ENCODE data around the gene NTF3. TPM values are rescaled to one million over a fixed set of nuclear protein-coding genes. Genes with fewer than 3 reads are reported as not detected.
A peak's percentile ranks its signal among the peaks of the same experiment; 100 is the strongest.

The NTF3 gene
- total RNA-seq (2014; rRNA removed; shearing (Covaris generic)), result 8.6 and 9.4 TPM in 2 replicates

DNA sequence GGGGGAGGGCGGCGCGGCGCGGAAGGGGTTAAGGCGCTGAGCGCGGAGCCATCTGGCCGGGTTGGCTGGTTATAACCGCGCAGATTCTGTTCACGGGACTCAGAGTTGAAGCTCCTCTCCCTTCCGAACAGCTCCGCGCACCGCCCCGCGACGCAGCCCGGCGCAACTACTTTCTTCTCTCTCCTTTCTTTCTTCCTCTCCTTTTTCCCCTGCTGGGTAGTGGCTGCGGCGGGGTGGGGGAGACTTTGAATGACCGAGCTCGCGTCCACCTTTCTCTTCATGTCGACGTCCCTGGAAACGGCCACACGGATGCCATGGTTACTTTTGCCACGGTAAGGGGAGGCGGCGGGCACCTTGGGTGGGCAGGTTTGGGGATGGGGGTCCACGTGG, at the start of gene NTF3:
NTF3 (plus strand) TSS at position 98 of the 390 bp plus-strand sequence; CDS start at position 315, 217 bp downstream.
- peak; percentile 67 for DNase-seq (ENCODE audit: low read depth)

DNA sequence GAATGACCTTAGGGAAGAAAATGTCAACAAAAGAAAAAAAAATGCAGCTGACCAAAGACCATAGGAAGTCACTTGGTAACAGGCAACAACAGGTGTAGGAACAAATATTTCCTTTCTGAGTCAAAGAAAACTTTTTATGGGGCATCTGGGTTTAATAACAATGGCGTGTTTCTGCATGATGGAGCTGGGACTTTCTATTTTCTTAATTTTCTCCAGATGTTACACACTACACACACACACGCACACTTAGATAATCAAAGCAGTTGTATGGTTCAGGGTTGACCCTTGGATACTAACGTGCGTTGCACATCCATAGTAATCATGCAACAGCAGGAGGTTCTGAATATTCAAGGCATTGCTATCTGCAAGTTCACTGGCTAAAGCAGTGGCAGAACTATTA, 47.9 kb upstream of the NTF3 start:
- peak; percentile 96 for DNase-seq (ENCODE audit: low read depth)

DNA sequence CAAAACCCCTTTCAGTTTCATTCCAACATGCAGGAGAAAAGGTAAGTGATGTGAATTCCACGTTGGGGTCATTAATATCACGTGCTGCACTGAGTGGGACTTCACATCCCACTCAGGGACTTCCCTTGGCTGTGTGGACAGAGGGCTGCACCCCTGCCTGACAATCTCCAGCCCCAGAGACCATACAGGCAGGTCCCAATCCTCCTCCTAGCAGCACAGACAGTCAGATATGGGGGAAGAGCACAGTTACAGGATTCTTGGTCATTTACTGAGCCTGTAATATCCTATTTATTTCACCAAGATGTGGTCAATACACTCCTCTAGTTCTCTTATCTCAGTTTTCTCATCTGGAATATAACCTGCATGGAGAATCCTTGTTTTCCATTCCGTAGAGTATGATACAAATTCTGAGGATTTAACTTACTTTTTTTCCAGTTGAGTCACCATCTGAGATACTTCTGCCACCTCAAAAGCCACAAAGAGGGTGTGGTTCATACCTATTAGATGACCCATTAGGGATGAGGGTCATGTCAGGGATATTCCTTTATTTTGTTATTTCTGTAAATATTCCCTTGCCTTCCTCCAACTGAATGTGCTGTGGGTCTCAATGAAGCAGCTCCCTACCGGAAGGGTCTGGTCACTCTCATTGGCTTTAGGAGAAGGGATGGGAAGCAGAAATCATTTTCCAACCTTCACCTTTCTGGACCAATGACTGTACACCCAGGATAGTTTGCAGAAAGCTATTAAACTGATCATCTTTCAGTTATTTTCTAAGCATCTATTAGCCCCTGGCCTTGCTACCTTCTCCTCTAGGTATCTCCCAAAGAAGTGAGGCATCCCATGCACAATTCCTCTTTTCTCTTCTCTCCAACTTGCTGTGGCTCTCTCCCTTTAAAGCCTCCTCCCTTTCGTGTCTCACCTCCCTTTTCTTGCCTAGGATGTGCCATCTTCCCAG, 43.0 kb upstream of the NTF3 start:
- peak; percentile 78 for DNase-seq (ENCODE audit: low read depth)

DNA sequence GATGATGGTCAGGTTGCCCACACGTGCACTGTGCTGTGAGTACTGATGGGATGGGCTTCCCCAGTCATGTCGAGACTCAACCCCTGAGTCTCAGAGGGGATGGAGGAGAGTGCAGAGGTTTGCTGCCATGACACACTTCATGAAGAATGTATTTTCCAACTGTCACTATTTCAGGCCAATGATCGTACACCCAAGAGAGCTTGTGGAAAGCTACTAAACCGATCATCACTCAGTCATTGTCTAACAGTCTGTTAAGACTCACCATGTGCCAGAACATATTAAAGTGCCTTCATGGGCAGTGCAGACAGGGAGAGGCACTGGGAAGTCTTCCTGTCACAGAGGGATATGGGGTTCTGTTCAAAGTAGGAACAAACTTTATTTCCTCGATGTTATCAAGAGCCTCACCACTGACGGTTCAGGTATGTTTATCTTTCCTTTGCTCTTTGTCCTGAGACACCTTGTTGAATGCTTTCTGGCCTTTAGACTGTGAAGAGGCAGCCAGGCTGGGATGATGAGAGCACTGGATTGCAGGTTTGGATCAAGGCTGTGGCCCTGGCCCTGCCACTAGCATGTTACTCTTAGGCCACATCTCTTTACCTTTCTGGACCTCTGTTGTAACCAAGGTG, 41.6 kb upstream of the NTF3 start:
- DNase-seq (ENCODE audit: low read depth), result peak; percentile 54

DNA sequence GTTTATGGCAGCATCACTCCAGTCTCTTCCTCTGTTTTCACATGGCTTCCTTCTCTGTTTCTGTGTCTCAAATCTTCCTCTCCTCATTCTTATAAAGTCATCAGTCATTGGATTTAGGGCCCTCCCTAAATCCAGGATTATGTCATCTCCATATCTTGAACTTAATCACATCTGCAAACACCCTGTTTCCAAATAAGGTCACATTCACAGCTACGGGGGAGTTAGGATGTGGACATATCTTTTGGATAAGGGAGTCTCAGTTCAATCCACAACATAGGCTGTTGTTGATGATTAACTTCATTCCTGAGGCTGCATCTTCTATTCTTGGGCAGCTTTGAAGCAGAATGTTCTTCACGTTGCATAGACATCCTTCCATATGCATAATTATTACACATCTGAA, 40.3 kb upstream of the NTF3 start:
- DNase-seq (ENCODE audit: low read depth), result peak; percentile 82

DNA sequence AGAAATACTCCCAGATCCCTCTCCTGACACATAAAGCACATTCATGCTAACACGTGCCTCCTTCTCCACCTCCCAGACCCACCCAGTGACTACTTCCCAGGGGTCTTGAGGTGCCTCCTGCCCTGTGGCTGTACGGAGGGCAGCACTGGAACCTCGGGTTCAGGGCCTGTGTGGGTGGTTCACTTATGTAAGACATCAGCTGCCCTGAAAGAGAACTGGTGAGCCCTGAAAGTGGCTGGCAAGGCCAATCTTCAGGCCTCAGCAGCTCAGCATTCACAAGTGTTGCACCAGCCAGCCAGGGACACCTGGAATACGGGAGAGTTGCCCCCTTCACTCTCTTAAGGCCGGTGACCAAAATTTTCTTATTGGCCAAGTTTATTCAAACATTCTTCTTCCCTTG, 38.9 kb upstream of the NTF3 start:
- DNase-seq (ENCODE audit: low read depth), result no peak

DNA sequence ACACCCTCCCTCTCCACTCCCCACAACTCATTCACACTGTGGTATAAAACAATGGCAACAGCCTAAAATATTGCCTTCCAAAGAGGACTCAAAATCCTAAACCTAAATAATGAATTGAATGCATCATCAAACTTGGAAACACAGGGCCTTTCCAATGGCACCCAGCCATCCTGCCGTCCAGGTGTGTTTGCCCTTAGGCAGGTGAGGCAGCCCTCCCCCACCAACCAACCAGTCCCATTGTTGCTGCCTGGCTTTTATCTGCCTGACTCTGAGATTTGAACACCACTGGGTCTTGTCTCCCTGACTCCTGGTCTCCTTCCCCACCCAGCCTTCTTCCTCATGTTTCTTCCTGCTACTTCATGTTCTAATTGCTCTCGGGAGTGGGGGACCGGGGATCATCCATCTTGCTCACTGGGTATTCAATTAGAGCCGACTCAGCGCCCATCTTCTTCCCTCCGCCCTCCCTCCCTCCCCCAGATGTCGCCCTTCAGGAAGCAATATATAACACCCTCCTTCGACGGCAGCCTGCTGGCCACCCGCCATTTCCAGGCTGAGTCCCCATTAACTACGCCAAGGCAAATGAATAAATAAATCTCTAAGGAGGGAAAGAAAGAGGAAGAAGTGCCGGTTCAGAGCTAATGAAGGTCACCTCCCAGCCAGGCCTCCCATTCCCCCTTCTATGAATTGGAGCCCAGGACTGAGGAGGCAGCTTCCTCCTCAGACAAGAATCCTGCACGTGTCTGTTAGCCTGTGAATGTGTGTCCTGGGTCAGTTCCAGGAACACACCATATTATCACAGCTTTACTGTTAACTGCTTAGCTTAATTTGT, 36.3 kb upstream of the NTF3 start:
- DNase-seq (ENCODE audit: low read depth), result no peak

DNA sequence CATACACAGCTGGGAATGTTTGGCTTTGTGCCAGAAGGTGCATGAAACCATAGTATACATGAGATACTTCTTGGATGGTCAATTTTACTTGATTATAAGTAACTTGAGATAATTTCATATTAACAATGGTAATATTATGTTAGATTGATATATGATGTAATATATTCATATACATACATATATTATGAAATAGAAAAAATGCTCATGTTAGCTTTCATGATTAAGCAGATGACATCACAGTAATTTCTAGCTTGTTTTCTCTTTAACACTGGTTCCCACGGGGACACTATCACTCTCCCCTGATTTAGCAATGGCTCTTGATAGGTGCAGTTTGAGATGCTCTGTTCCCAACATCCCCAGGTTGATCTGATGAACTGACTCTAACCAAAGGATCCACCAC, 35.4 kb upstream of the NTF3 start:
- no peak for DNase-seq (ENCODE audit: low read depth)

DNA sequence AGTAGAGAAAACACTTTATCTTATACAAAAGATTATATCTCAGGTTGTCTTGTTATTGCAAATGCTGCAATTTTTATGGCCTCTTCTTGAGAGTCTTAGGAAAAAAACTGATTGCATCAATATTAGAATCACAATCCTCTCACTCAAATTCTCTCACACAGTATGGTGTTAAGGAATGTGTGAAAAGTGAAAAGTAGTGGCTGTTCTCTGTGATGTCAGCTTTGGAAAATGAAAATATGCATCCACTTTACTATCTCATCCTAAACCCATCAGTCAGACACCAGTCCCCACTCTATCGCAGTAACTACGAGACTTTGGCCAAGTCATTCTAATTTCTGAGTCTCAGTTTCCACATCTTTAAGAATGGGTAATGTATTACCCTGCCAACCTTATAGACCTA, 32.6 kb upstream of the NTF3 start:
- DNase-seq (ENCODE audit: low read depth), result no peak

DNA sequence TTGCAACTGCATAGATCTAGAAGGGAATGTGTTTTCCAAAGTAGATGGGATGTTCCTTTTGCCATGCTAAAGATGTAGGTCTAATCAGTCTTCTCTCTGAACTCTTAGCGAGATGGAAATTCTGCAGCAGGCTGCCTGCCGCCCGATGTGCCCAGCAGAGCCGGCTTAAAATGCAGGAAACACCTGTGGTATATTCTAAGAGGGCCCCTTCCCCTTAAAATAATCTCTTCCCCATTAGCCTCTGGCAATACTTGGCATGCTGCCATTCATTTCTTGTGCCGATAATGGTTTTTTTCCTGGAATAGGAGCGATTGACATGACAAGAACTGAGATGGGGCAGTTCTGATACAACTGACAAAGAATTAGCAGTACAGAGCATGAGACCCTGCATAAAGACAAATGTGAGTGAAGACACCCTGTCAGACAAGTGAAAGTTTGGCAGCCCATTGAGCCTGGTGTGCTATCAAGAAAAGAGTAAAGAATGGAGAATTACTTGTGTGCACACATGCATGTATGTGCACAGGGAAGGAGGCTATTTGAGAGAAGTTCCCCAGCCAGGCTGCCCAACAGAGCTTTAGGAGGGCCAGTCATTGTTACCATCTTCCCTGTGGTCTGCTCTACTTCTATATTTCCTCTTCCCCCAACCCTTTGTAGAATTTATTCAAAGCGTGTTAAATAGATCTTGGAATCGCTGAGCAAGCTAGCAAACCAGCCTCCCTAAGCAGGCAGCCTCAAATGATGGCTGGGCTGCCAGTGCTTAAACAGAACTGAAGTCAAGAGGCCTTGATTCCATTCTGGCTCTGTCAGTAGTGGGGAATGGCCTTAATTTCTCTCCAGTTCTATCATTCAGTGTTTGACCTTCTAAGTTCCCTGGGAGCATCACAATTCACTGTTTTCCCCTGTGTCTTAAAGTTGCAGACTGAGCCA, 29.6 kb upstream of the NTF3 start:
- no peak for DNase-seq (ENCODE audit: low read depth)

DNA sequence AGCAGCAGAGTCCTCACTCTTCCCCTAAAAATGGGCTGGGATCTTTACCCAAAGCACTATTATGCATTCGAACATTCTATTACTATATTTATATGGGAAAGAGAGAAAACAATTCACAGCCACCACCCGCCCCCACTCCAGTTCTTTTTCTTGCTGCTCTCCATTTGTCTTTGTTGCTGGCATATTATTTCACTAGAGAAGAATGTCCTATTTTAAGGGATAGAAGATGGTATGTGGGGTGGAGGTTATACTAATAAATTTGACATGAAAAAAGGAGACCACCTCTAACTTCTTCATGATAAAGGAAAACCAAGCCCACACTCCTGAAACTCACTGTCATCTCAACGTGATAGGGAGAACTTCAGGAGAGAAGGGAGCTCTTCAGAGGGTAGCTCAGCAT, 28.5 kb upstream of the NTF3 start:
- no peak for DNase-seq (ENCODE audit: low read depth)

DNA sequence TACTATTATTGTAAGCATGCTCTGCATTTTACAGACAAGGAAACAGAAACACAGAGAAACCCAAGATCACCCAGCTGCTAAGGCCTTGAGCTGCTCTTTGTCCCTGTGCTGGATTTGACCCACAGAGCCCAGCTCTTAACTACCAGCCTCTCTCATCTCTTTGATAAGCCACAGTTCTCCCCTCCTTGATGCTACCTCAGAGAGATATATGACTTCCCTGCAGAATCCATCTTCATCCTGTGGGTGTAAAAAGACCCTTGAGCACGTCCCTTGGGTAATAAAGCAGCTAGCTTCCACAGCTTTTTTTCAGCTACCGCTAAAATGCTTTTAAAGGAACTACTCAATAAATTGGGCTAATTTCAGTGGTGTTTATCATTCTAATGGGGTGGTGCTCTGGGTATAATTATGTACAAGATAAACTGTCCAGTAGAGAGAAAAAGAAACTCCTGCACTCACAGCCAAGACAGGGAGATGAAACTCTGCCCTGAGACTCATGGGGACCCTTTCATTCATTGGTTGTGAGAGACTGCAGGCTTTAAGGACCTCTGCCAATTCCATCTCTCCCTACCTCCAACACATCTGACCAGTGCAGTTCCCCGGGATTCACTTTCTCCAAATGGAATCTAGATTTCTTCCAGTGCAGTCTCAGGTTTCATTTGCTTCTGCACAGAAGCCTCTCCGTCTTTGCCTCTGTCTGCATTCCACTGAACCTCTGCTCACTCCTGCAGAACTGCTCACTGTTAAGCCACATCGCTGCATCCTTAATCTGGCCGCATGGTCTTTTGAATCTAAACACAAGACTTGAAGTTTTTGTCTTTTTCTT, 24.7 kb upstream of the NTF3 start:
- DNase-seq (ENCODE audit: low read depth), result peak; percentile 42

DNA sequence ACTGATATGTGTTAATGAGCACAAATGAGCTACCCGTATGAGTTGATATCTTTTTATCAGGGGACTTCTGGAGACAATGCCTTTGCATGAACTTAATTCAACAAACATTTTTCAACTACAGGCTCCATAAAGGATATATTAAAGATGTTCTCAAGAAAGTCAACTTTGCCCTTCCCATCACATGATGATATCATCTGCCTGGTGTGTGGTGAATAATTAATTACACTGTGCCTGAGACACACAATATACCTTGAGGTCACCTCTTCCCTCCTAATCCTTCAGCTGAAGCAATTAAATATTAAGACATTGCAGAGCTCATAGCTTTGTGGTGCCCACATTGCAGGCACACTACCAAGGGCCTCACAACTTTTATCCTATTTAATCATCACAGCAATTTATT, 22.3 kb upstream of the NTF3 start:
- DNase-seq (ENCODE audit: low read depth), result no peak

DNA sequence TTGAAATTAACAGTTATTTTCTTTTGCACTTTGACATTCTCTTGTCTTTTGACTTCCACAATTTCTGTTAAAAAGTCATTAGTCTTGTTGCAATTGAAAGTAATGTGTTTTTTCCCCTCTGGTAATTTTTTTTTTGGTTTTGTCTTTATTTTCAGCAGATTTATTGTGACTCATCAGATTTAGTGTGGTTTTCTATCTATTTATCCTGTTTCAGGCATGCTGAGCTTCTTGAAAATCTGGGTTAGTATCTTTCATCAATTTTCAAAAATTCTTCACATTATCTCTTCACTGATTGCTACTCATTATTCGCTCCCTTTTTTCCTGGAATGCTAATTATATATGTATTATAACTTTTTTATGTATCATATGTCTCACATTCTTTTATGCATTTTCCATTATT, 15.3 kb upstream of the NTF3 start:
- DNase-seq (ENCODE audit: low read depth), result no peak

DNA sequence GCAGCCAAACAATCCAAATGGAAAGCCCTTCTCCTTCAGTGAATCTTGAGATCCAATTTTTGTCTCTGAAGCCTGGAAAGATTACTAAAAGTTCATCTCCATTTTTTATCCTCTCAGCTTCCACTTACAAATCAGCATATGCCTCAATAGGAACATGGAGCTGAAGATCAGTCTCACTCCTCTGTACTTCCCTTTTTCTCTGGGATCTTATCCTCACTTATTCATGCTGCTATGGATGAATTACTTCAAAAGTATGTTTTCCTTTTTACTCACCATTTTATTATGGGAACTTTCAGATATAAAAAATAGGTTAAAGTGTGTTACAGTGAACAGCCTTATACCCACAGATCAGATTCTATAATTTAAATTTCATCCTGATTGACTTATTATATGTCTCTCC, 14.4 kb upstream of the NTF3 start:
- no peak for DNase-seq (ENCODE audit: low read depth)

DNA sequence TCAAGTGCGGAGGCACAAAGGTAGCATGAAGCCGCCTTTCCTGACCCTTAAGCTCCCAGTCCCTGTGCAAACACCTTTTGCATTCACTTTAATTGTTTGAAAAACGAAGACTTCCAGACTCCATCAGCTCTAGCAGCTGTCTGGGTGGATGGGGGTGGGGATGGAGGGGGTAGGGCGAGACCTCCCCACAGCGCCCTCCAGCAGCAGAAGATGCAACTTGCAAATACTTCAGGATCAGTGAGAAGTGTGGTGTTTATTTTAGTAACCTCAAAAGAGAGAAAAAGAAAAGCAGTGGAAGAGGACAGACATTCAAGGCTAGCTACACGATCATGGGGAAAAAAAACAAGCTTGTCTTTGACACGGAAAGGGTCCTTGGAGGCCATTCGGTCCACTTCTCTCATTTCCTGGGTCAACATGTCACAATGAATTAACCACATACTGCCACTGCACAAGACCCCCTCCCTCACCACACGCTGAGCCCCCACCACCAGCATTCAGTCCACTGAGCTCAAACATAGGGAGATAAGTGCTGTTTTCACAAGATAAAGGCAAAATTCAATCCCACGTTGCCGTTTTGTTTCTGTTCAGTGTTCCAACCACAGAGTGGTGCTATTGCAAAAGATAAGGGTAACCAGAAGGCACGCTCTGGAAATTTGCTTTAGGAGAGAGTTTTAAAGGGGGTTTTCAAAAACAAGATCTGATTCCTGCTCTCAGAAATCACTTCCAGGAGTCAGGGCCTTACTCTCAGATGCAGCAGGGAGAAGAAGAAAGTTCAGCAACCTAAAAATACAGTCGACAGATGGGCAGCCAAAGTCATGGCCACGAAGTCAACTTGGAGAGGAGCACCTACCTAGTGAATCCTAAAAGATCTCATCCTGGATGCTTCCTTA, 3.3 kb upstream of the NTF3 start:
- peak; percentile 60 for DNase-seq (ENCODE audit: low read depth)

DNA sequence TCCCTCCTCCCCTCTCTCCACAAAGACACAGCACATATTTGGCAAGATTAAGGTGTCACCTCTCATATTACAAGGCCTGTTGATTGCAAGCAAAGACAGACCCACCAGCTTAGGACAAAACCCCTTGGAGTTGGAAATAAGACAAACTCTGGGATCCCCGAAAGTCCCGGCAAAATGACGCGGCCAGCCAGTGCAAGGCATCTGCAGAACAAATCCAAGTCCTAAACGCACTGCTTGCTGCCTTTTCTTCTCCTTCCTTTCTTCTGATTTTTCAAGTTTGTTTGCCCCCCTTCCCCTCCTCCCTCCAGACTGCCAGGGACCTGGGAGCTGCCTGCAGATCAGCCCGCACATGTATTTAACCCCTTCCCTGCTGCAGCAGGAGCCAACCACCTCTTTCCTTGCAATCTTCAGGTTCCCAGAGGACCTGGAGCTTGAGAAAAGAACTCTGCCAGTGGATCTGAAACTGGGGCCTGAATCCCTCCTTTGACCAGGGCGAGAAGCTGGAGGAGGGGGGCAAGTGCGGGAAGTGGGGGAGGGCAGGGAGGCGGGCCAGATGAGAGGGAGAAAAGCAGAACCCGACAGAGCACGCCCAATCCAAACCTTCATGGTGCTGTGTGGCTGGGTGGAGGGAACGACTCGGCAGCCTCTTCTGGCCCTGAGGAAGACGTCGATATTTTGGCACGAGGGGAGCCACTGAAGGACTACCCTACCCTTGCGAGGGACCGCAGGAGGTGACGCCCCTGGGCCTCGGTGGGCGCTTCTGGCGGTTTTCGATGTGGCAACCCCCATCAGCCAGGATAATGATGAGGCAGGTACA, 2.0 kb upstream of the NTF3 start:
- no peak for DNase-seq (ENCODE audit: low read depth)
